Sigmoid colon (tissue), 7 donors: ENCODE data around the gene TRERF1. TPM values are rescaled to one million over a fixed set of nuclear protein-coding genes. Genes with fewer than 3 reads are reported as not detected.

Experiments
- DNase-seq: peaks from one replicate; pipeline ENCODE4 v3.0.0-alpha.2; 2019
- H3K27ac ChIP-seq, 4 donors: fragments of 200-600 bp; sonication (generic); one replicate each; pipeline ENCODE4 v1.5.1; 2016 to 2019; ENCODE audit warnings: mild to moderate bottlenecking in 1 of 4
- H3K27me3 ChIP-seq, 3 donors: fragments of 200-600 bp; sonication (generic); one replicate each; pipeline ENCODE4 v1.5.1; 2019; ENCODE audit warnings: mild to moderate bottlenecking in 1 of 3
- H3K36me3 ChIP-seq, 4 donors: fragments of 200-600 bp; sonication (generic); one replicate each; pipeline ENCODE4 v1.5.1; 2016 to 2019
- H3K4me1 ChIP-seq, 4 donors: fragments of 200-600 bp; sonication (generic); one replicate each; pipeline ENCODE4 v1.5.1; 2017 to 2019
- H3K4me3 ChIP-seq, 4 donors: fragments of 200-600 bp; sonication (generic); one replicate each; pipeline ENCODE4 v1.5.1; 2017 to 2019; ENCODE audit warnings: mild to moderate bottlenecking in 2 of 4, moderate library complexity in 1 of 4
- H3K9me3 ChIP-seq, 4 donors: fragments of 200-600 bp in 3 of 4; sonication (generic) in 3 of 4; one replicate each; pipeline versions ENCODE4 v1.5.1 to v1.6.1; 2013 to 2019
- EP300 ChIP-seq, 4 donors: sonication (generic); formaldehyde crosslinking; IDR thresholded peaks; one replicate each; pipeline ENCODE4 v1.6.1; 2017; ENCODE audit warnings: antibody characterized with exemption in 4 of 4
- POLR2A ChIP-seq, 2 donors: fragments of 450-650 bp; IDR thresholded peaks; one replicate each; pipeline ENCODE4 v1.6.1; 2016; ENCODE audit warnings: antibody characterized with exemption in 2 of 2, mild to moderate bottlenecking in 2 of 2, moderate library complexity in 2 of 2
- POLR2AphosphoS5 ChIP-seq, 4 donors: sonication (generic); formaldehyde crosslinking; IDR thresholded peaks; one replicate each; pipeline ENCODE4 v1.6.1; 2017; ENCODE audit warnings: antibody characterized with exemption in 4 of 4
- WGBS, 2 donors: extraction: QIAGEN DNeasy Blood & Tissue Kit; methylation state at CpG; one replicate each; pipeline ENCODE4 v1.1.7; 2013; 5-methylcytosine and 5-hydroxymethylcytosine counted together
- intact Hi-C: fragments of 100-400 bp; cut with DNase I; formaldehyde crosslinking; loops from one replicate; pipeline ENCODE4 v1.15.1; 2023
- polyA plus RNA-seq, 3 donors: library from polyadenylated mRNA; stranded (reverse); fragments of 200-250 nt; gene quantifications; one replicate each; pipeline ENCODE4 v1.2.3, GENCODE V29; 2013
- total RNA-seq, 4 donors: library from RNA; depleted of rRNA; stranded (reverse); fragments of >200 nt; gene quantifications; one replicate each; pipeline ENCODE4 v1.1.0, GENCODE V29; 2016
- TF ChIP-seq, protein P1 (sequence below), 4 experiments: fragments of 450-650 bp in 3 of 4; fragments of 200-600 bp in 1 of 4; IDR thresholded peaks; one replicate each; pipeline ENCODE4 v1.5.1; 2016 to 2019; ENCODE audit warnings: antibody characterized with exemption in 4 of 4, mild to moderate bottlenecking in 3 of 4, moderate library complexity in 2 of 4
- donor health status: healthy with polysubstance abuse.
- donor health status: Bipolar disorder and iron deficiency.
- donor health status: healthy.

Gene TRERF1
- total and polyA plus RNA-seq, 7 donors = 0.46 to 10.5 (median 4.6) TPM

DNA sequence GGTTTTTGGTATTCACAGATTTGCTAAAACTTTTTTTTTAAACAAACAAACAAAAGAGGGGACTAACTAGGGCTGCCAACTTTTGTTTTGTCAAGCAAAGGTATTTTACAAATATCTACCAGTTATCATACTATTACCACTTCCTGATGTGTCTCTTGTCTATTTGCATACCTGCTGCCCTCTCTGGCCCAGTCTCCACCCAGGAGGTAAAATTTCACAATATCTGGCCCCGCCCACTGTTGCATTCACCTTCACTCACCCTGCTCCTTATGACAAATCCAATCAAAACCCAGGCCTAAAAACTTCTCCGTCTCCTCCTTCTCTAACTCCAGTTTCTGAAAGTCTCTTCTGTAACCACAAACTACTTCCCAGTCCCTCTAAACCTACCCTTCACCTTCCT lies 82.2 kb downstream of the TRERF1 start:
- Histone ChIP-seq H3K36me3 (no peaks in the 10 kb centered on the region), H3K27ac (no peak overlapping the region), H3K4me3 (no peak overlapping the region), H3K27me3 (no peaks in the 10 kb centered on the region), H3K9me3 (no peaks in the 10 kb centered on the region), H3K4me1 (peaks cover 0 to 8% (median 0%) of the 10 kb centered on the region in 4 donors)
- no peak for DNase-seq
- 79 to 92% methylated on average over 2 of the region's 2 CpGs for WGBS, 2 donors
- intact Hi-C loops = no loop called here
- TF ChIP-seq EP300 (IDR thresholded peaks at IDR 0.05) (no peak), POLR2A (IDR thresholded peaks at IDR 0.05) (no peak), POLR2AphosphoS5 (IDR thresholded peaks at IDR 0.05) (no peak)
- TF ChIP-seq, protein P1, sequence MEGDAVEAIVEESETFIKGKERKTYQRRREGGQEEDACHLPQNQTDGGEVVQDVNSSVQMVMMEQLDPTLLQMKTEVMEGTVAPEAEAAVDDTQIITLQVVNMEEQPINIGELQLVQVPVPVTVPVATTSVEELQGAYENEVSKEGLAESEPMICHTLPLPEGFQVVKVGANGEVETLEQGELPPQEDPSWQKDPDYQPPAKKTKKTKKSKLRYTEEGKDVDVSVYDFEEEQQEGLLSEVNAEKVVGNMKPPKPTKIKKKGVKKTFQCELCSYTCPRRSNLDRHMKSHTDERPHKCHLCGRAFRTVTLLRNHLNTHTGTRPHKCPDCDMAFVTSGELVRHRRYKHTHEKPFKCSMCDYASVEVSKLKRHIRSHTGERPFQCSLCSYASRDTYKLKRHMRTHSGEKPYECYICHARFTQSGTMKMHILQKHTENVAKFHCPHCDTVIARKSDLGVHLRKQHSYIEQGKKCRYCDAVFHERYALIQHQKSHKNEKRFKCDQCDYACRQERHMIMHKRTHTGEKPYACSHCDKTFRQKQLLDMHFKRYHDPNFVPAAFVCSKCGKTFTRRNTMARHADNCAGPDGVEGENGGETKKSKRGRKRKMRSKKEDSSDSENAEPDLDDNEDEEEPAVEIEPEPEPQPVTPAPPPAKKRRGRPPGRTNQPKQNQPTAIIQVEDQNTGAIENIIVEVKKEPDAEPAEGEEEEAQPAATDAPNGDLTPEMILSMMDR (IDR thresholded peaks at IDR 0.05) = no peak

DNA sequence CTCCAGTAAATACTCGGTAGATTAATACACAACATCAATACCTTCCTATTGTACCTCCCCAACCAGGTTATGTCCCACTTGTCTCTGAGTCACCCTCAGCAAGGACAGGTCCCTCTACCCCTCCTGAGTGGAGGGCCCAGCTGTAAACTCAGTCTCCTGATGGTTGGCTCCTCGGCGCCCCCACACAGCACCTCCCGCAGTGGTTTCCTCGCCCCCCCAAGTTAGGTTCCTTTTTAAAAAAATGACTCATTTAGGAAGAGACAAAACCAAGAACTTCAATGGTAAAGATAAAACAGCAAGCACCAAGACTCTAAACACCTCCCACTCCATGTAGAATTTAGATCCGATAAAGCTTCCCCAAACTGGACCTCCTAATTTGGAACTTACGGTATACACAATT lies 83.5 kb downstream of the TRERF1 start:
- no peaks in the 10 kb centered on the region for H3K27me3 ChIP-seq
- intact Hi-C loops = no loop called here
- H3K4me1 ChIP-seq = peaks cover 0 to 11% (median 0%) of the 10 kb centered on the region in 4 donors
- H3K27ac ChIP-seq = peak overlapping the region in 1 of 4 donors; percentile 8
- 47 to 81% methylated on average over 7 of the region's 7 CpGs for WGBS, 2 donors
- no peaks in the 10 kb centered on the region for H3K9me3 ChIP-seq
- H3K36me3 ChIP-seq = no peaks in the 10 kb centered on the region
- H3K4me3 ChIP-seq = no peak overlapping the region
- no peak for DNase-seq
- TF ChIP-seq, protein P1 (IDR thresholded peaks at IDR 0.05) = no peak

DNA sequence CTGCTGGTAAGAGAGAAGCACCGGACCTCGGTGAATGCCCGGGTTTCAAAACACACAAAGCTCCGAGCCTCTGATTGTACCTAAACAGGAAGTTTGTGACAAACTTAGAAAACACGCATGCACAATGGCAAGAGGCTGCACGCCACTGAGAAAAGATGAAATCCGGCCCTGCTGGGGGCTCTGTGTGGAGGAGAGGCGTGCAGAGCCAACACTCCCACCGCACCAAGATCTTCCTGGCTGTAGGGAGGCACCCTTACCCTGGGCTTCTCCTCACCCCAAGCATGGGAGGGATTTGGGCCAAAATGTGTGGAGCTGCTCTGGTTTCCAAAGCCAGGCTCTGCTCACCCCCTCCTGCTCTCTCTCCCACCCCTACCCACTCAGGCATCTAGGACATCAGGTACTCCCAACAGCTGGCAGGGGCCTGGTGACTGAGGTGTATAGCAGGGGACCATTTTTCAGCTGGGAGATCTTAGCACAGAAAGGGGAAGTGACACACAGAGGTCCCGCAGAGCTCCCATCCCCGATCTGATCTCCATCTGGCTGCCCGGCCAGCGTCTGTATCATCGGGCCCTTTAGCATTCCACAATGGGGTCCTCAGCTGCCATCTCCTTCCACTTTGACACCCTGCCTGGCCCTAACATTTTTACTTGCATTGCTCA lies 84.2 kb downstream of the TRERF1 start:
- Histone ChIP-seq H3K4me3 (no peak overlapping the region), H3K4me1 (peaks cover 0 to 11% (median 0%) of the 10 kb centered on the region in 4 donors), H3K27me3 (no peaks in the 10 kb centered on the region), H3K36me3 (no peaks in the 10 kb centered on the region), H3K27ac (peak overlapping the region in 2 of 4 donors; percentile 8 to 39), H3K9me3 (no peaks in the 10 kb centered on the region)
- TF ChIP-seq POLR2A (IDR thresholded peaks at IDR 0.05) (no peak), POLR2AphosphoS5 (IDR thresholded peaks at IDR 0.05) (no peak), EP300 (IDR thresholded peaks at IDR 0.05) (no peak)
- TF ChIP-seq, protein P1 (IDR thresholded peaks at IDR 0.05) = no peak
- intact Hi-C loops = no loop called here
- no peak for DNase-seq
- 48 to 74% methylated on average over 14 of the region's 14 CpGs for WGBS, 2 donors

DNA sequence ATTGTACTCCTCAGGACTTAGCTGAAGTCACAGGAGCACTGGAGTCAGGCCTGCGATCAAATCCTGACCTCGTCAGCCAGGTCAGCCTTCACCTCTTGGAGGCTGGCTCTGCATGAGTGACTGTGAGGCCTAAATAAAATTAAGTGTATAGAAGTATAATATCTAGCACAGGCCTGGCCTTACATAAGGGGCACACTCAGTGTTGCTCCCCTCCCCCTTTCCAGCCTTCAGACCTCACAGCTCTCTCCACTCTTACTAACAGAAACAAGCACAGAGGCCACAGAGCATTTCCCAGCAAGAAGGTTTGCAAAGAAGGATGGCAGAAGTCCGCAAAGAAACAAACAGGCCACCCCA lies 84.8 kb downstream of the TRERF1 start:
- TF ChIP-seq POLR2AphosphoS5 (IDR thresholded peaks at IDR 0.05) (no peak), POLR2A (IDR thresholded peaks at IDR 0.05) (no peak), EP300 (IDR thresholded peaks at IDR 0.05) (no peak)
- TF ChIP-seq, protein P1 (IDR thresholded peaks at IDR 0.05) = no peak
- Histone ChIP-seq H3K4me3 (no peak overlapping the region), H3K9me3 (no peaks in the 10 kb centered on the region), H3K4me1 (peaks cover 0 to 11% (median 0%) of the 10 kb centered on the region in 4 donors), H3K36me3 (peaks cover 0 to 4% (median 0%) of the 10 kb centered on the region in 4 donors), H3K27ac (no peak overlapping the region), H3K27me3 (no peaks in the 10 kb centered on the region)
- intact Hi-C loops = no loop called here
- WGBS, 2 donors = 80 to 85% methylated on average over 3 of the region's 3 CpGs
- DNase-seq = no peak
